Activated gamma-delta T cell treated with Interleukin-2 at 50 U/mL for 16 hours (primary cell): ENCODE results near the gene ANKS1B.
"Not testable (repeated sequence)": the region's sequence is repeated elsewhere in the genome, so short reads cannot be mapped to it uniquely, and the experiment has no call there.

Source experiments
- DNase-seq: peaks from one replicate; pipeline ENCODE4 v3.0.0-alpha.2; 2020

ANKS1B gene

GRCh38 chr12:98783420-98783819 is 1201.3 kb downstream of the ANKS1B start:
- DNase-seq, result no peak

GRCh38 chr12:98780261-98780660 is 1204.5 kb downstream of the ANKS1B start:
- no peak for DNase-seq

GRCh38 chr12:98772818-98773217 is 1211.9 kb downstream of the ANKS1B start:
- no peak for DNase-seq

- no peak for DNase-seq
Observed at GRCh38 chr12:98771811-98772752, 1212.7 kb downstream of the ANKS1B start.

GRCh38 chr12:98770230-98770629 is 1214.5 kb downstream of the ANKS1B start:
- DNase-seq, result no peak

GRCh38 chr12:98769068-98769467 is 1215.7 kb downstream of the ANKS1B start:
- DNase-seq, result no peak

GRCh38 chr12:98767248-98767647 is 1217.5 kb downstream of the ANKS1B start:
- DNase-seq, result no peak

- no peak for DNase-seq
Observed at GRCh38 chr12:98763656-98764055, 1221.1 kb downstream of the ANKS1B start.

GRCh38 chr12:98758331-98758730 is 1226.4 kb downstream of the ANKS1B start:
- no peak for DNase-seq

GRCh38 chr12:98757455-98757854 is 1227.3 kb downstream of the ANKS1B start:
- no peak for DNase-seq

GRCh38 chr12:98755855-98756254 is 1228.9 kb downstream of the ANKS1B start:
- not testable (repeated sequence) for DNase-seq

- no peak for DNase-seq
Observed at GRCh38 chr12:98754095-98754494, 1230.6 kb downstream of the ANKS1B start.

GRCh38 chr12:98752726-98753125 is 1232.0 kb downstream of the ANKS1B start:
- DNase-seq, result no peak

GRCh38 chr12:98751580-98752115 is 1233.1 kb downstream of the ANKS1B start:
- no peak for DNase-seq

- DNase-seq, result no peak
Observed at GRCh38 chr12:98750511-98750910, 1234.2 kb downstream of the ANKS1B start.

- no peak for DNase-seq
Observed at GRCh38 chr12:98748463-98748862, 1236.3 kb downstream of the ANKS1B start.

GRCh38 chr12:98745578-98746391 is 1239.0 kb downstream of the ANKS1B start:
- no peak for DNase-seq

- DNase-seq, result no peak
Observed at GRCh38 chr12:98744680-98745079, 1240.1 kb downstream of the ANKS1B start.

GRCh38 chr12:98743362-98743953 is 1241.3 kb downstream of the ANKS1B start:
- no peak for DNase-seq

- no peak for DNase-seq
Observed at GRCh38 chr12:98741556-98742265, 1243.0 kb downstream of the ANKS1B start.

- DNase-seq, result no peak
Observed at GRCh38 chr12:98741196-98741555, 1243.6 kb downstream of the ANKS1B start.

GRCh38 chr12:98740751-98741150 is 1244.0 kb downstream of the ANKS1B start:
- no peak for DNase-seq

- DNase-seq, result no peak
Observed at GRCh38 chr12:98738539-98738938, 1246.2 kb downstream of the ANKS1B start.
